OCI-LY1 (cell line): Measurements from ENCODE around the gene SPHK2.

Source experiments
- EZH2 ChIP-seq: fragments of 200-600 bp; sonication (generic), shearing (Covaris generic); IDR thresholded peaks from 2 replicates; pipeline ENCODE4 v1.8.0; 2017; ENCODE audit warnings: borderline replicate concordance, mixed run types, mild to moderate bottlenecking, antibody characterized with exemption, low read length, moderate library complexity, mixed read lengths
- TF ChIP-seq, protein P1 (sequence below): fragments of 200-600 bp; sonication (generic), shearing (Covaris generic); IDR thresholded peaks from 2 replicates; pipeline ENCODE4 v1.5.1; 2017; ENCODE audit warnings: mild to moderate bottlenecking, antibody characterized with exemption, low read length, moderate library complexity, mixed read lengths

- TF ChIP-seq, protein P1, sequence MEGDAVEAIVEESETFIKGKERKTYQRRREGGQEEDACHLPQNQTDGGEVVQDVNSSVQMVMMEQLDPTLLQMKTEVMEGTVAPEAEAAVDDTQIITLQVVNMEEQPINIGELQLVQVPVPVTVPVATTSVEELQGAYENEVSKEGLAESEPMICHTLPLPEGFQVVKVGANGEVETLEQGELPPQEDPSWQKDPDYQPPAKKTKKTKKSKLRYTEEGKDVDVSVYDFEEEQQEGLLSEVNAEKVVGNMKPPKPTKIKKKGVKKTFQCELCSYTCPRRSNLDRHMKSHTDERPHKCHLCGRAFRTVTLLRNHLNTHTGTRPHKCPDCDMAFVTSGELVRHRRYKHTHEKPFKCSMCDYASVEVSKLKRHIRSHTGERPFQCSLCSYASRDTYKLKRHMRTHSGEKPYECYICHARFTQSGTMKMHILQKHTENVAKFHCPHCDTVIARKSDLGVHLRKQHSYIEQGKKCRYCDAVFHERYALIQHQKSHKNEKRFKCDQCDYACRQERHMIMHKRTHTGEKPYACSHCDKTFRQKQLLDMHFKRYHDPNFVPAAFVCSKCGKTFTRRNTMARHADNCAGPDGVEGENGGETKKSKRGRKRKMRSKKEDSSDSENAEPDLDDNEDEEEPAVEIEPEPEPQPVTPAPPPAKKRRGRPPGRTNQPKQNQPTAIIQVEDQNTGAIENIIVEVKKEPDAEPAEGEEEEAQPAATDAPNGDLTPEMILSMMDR = no peak
- TF ChIP-seq EZH2 = no peak
Observed at GRCh38 chr19:48613024-48613851, 6.1 kb upstream of the SPHK2 start.
